Muscle of leg (tissue), 11 donors: ENCODE results near the gene KIAA1958. TPM values are rescaled to one million over a fixed set of nuclear protein-coding genes. Genes with fewer than 3 reads are reported as not detected.
A peak's percentile ranks its signal among the peaks of the same experiment; 100 is the strongest.
"Not testable (repeated sequence)": the region's sequence is repeated elsewhere in the genome, so short reads cannot be mapped to it uniquely, and the experiment has no call there.

Experiments used
- DNase-seq: peaks from one replicate; pipeline ENCODE4 v3.0.0; 2013
- H3K27ac ChIP-seq: one replicate; pipeline ENCODE4 v1.5.1; 2013; ENCODE audit warnings: mild to moderate bottlenecking, low read length, control low read depth
- H3K27me3 ChIP-seq: one replicate; pipeline ENCODE4 v1.6.1; 2013; ENCODE audit warnings: low read length; ENCODE audit not compliant: control insufficient read depth, insufficient read depth
- H3K36me3 ChIP-seq: one replicate; pipeline ENCODE4 v1.6.1; 2013; ENCODE audit warnings: low read length; ENCODE audit not compliant: control insufficient read depth, insufficient read depth
- H3K4me1 ChIP-seq: one replicate; pipeline ENCODE4 v1.6.1; 2013; ENCODE audit warnings: low read length; ENCODE audit not compliant: control insufficient read depth, insufficient read depth
- H3K4me3 ChIP-seq: one replicate; pipeline ENCODE4 v1.5.1; 2013; ENCODE audit warnings: low read length, control low read depth
- H3K9me3 ChIP-seq: replicated peaks from 2 replicates; pipeline ENCODE4 v1.6.1; 2013; ENCODE audit warnings: low read depth, low read length; ENCODE audit not compliant: control insufficient read depth
- WGBS: methylation state at CpG from one replicate; pipeline ENCODE4 v1.1.5; 2013; ENCODE audit warnings: missing lambda C conversion rate; ENCODE audit not compliant: insufficient coverage; 5-methylcytosine and 5-hydroxymethylcytosine counted together
- polyA plus RNA-seq, 8 donors: library from polyadenylated mRNA; unstranded; fragments of 120-200 nt; gene quantifications; one replicate each; pipeline versions ENCODE4 v1.2.1 to v1.2.3, GENCODE V29; 2013; ENCODE audit warnings: inconsistent platforms in 1 of 8, low replicate concordance in 1 of 8; ENCODE audit not compliant: insufficient read length in 8 of 8, insufficient read depth in 1 of 8
- total RNA-seq: library from RNA; stranded (reverse); fragments of 120-200 nt; gene quantifications from one replicate; pipeline ENCODE4 v1.2.4, GENCODE V29; 2013

Gene KIAA1958
- total and polyA plus RNA-seq, 9 donors: 2.1 to 4.9 (median 3.3) TPM

GRCh38 chr9:112586599-112587155 is 100.0 kb downstream of the KIAA1958 start:
- no CpG with 5 or more reads among the region's 4 CpGs for WGBS

GRCh38 chr9:112591875-112592274 is 105.2 kb downstream of the KIAA1958 start:
- WGBS: 91% methylated on average over 5 of the region's 8 CpGs
- not testable (repeated sequence) for H3K36me3 ChIP-seq, H3K9me3 ChIP-seq, H3K4me3 ChIP-seq, H3K27me3 ChIP-seq, H3K27ac ChIP-seq, H3K4me1 ChIP-seq, DNase-seq

More at GRCh38 chr9:112586599-112587155, 100.0 kb downstream of the KIAA1958 start:
- H3K9me3 ChIP-seq: no peaks in the 10 kb centered on the region
- no peak overlapping the region for H3K27ac ChIP-seq
- H3K27me3 ChIP-seq: no peaks in the 10 kb centered on the region
- H3K36me3 ChIP-seq: no peaks in the 10 kb centered on the region
- no peaks in the 10 kb centered on the region for H3K4me1 ChIP-seq
- no peak for DNase-seq
- no peak overlapping the region for H3K4me3 ChIP-seq

DNA sequence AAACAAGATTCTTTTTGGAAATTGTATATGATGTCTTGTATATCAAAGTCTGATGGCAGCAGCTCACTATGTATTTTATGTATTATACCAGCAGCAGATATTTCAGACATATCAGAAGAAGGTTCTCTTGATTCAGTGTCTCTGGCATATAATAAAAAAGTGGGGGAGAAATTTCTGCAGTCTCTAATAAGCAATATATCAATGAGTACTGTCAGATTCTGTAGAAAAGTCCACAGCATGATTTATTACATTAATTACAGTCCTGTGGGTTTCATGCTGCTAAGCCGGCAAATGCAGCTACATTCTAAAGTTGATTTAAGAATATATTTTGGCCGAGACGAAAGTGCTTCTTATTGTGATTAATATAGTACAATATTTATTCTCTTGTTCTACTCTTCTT is 113.1 kb downstream of the KIAA1958 start:
- Histone ChIP-seq H3K27ac (no peak overlapping the region), H3K9me3 (no peaks in the 10 kb centered on the region), H3K27me3 (no peaks in the 10 kb centered on the region), H3K36me3 (no peaks in the 10 kb centered on the region), H3K4me1 (no peaks in the 10 kb centered on the region), H3K4me3 (no peak overlapping the region)
- no CpG with 5 or more reads among the region's 3 CpGs for WGBS
- no peak for DNase-seq

DNA sequence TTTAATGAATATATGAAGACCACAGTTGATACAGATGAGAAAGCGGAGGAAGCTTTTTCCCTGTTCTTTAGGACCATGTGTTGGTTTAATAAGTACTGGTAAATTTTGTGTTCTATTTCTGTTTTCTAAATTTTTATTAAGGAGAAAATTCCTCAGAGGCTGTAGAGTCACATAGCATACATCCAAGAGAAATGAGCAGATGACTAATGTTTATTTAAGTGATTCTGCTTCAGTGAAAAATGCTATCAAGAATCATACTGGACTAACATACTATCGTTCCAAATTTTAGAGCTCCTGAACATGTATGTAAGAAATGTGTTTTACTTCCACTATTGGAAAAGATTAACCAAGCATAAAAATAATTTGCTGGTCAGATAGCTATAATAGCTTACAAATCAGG is 115.0 kb downstream of the KIAA1958 start:
- Histone ChIP-seq H3K9me3 (no peaks in the 10 kb centered on the region), H3K36me3 (no peaks in the 10 kb centered on the region), H3K4me3 (no peak overlapping the region), H3K27ac (no peak overlapping the region), H3K4me1 (no peaks in the 10 kb centered on the region), H3K27me3 (no peaks in the 10 kb centered on the region)
- no CpG with 5 or more reads among the region's 2 CpGs for WGBS
- DNase-seq: peak; percentile 11

DNA sequence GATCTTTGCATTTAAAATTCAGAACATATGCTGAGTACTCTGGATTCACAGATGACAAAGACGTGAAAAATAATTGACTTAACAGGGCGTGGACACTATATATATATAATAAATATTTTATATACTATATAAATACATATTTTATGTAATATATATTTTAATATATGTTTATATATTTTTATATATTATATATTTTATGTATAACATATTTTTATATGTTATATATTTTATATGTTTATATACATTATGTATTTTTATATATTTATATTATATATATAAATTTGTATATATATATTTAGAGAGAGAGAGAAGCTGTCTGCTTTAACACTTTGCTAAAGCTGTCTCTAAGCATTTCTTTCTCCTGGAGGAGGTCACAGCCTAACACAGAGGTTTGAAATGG is 118.2 kb downstream of the KIAA1958 start:
- H3K4me3 ChIP-seq: no peak overlapping the region
- H3K27me3 ChIP-seq: no peaks in the 10 kb centered on the region
- no peaks in the 10 kb centered on the region for H3K36me3 ChIP-seq
- DNase-seq: no peak
- no peak overlapping the region for H3K27ac ChIP-seq
- no peaks in the 10 kb centered on the region for H3K9me3 ChIP-seq
- H3K4me1 ChIP-seq: no peaks in the 10 kb centered on the region
- no CpG with 5 or more reads among the region's 2 CpGs for WGBS

DNA sequence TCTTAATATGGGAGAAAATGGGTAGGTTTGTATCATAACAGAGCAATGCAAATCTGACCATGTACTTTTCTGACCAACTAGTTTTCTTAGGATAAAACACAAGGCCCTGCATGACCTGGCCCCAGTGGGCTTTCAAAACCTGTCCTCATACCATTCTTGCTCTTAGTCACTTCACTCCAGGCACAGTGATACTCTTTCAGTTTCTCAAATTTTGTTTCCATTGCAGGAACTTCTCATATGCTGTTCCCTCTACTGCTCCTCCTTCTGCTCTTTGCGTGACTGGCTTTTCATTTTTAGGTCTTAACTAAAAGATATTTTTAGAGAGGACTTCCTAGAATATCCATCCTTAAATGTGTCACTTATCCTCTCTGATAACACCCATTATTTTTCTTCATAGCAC is 118.9 kb downstream of the KIAA1958 start:
- no peak overlapping the region for H3K27ac ChIP-seq
- H3K36me3 ChIP-seq: no peaks in the 10 kb centered on the region
- DNase-seq: no peak
- 80% methylated on average over 1 of the region's 1 CpG for WGBS
- no peaks in the 10 kb centered on the region for H3K4me1 ChIP-seq
- no peaks in the 10 kb centered on the region for H3K27me3 ChIP-seq
- no peak overlapping the region for H3K4me3 ChIP-seq
- H3K9me3 ChIP-seq: no peaks in the 10 kb centered on the region

DNA sequence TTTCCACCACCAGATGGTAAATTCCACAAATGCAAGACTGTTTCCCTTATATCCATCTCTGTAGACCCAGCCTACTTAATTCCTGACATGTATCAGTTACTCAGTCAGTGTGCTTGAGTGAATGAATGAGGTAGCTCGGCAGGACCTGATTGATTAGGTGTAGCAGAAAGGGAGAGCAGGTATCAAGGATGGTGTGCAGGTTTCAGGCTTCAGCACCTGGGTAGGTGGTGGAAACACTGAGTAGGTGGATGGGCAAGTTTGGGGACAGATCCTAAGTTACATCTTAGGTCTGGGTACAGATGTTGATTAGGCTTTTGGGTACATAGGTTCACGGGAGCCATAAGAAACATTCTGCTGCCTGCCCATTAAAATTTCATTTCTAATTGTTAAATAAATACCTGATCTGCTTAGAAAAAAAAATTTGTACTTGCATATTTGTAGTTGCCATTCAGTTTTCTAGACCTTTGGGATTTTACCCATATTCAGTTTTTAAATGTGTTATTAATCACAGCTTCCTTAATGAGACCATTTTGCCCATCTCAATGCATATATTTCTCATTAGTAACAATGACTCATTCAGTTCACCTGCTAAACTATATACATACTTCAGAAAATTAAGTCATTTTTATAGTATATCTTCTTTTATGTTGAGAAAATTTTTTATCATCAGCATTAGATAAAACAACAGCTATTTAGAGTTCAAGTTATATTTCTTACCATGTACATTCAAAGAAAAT is 119.5 kb downstream of the KIAA1958 start:
- no peaks in the 10 kb centered on the region for H3K36me3 ChIP-seq
- H3K4me3 ChIP-seq: no peak overlapping the region
- WGBS: 100% methylated on average over 1 of the region's 2 CpGs
- H3K27me3 ChIP-seq: no peaks in the 10 kb centered on the region
- H3K4me1 ChIP-seq: no peaks in the 10 kb centered on the region
- H3K27ac ChIP-seq: no peak overlapping the region
- no peak for DNase-seq
- no peaks in the 10 kb centered on the region for H3K9me3 ChIP-seq

DNA sequence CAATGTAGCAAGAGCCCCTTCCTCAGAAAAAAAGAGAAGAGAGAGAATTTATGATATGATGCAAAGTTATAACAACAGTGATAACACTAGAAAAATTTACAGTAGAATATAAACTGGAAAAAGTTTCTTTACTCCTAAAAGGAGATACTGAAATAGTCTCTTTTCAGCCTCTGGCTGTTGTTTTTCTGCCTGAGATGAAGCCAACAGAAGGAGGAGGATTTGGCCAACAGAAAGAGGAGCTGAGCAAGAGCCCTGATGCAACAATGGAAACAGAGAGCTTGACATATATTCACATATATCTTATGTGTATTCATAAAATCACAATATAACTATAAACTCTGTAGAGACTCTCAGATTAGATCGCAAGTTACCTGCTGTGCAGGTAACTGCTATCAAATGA is 122.2 kb downstream of the KIAA1958 start:
- H3K9me3 ChIP-seq: no peaks in the 10 kb centered on the region
- no peaks in the 10 kb centered on the region for H3K4me1 ChIP-seq
- no CpG with 5 or more reads among the region's 1 CpG for WGBS
- DNase-seq: peak; percentile 66
- no peaks in the 10 kb centered on the region for H3K36me3 ChIP-seq
- H3K4me3 ChIP-seq: no peak overlapping the region
- no peaks in the 10 kb centered on the region for H3K27me3 ChIP-seq
- H3K27ac ChIP-seq: no peak overlapping the region

DNA sequence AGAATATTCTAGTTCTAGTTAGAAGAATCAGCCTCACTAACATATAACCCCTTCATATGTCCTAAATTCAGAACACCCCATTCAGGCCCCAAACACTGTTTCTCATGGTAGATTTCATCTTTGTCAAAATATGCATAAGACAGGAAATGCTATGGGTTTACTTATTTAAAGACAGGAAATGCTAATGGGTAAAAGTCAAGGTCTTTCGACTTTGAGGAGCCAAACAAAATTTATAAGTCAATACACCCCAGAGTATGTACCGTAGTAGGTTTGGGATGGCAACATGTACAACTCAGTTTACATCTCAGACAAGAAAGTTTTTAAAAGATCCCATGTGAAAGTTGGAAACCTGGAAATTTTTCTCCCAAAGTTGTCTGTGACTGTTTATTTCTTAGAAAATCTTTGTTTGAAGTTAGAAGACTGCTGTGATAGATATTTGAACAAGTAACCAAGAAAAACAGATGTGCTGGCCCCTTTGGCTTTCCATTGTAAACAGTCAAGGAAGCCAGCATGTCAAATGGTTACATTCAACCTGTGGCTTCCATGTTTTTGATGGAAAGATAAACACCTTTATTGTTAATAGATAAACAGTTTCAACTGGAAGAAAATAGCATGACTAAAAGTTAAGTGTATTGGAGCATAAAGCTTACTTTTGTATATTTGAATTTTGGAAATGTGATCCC is 129.1 kb downstream of the KIAA1958 start:
- no peaks in the 10 kb centered on the region for H3K9me3 ChIP-seq
- no peak overlapping the region for H3K4me3 ChIP-seq
- DNase-seq: no peak
- WGBS: no CpG with 5 or more reads among the region's 2 CpGs
- H3K27ac ChIP-seq: no peak overlapping the region
- H3K27me3 ChIP-seq: no peaks in the 10 kb centered on the region
- no peaks in the 10 kb centered on the region for H3K4me1 ChIP-seq
- H3K36me3 ChIP-seq: peaks cover 8% of the 10 kb centered on the region

DNA sequence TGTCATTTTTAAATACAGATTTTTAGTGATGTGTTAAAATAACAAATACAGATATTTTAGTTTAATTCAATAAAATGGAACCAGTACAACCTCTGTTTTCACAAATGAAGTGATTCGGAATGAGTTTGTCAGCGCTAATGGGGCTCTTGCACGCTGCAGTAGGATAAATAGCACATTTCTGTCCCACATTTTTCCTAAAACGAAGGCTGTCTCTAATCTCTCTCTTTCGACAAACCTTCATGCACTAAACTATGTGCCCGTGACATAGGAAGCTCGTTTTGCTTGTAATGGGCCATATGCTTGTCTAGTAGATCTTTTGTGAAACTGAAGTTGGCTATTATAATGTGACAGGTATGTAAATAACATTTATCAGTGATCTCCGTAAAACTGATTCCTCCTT is 130.7 kb downstream of the KIAA1958 start:
- H3K27me3 ChIP-seq: no peaks in the 10 kb centered on the region
- H3K4me1 ChIP-seq: no peaks in the 10 kb centered on the region
- no peak overlapping the region for H3K27ac ChIP-seq
- H3K36me3 ChIP-seq: peaks cover 8% of the 10 kb centered on the region
- H3K4me3 ChIP-seq: no peak overlapping the region
- no peaks in the 10 kb centered on the region for H3K9me3 ChIP-seq
- no peak for DNase-seq
- 94% methylated on average over 3 of the region's 8 CpGs for WGBS
